ENCODE measurements around the gene CDH12.
"Not testable (repeated sequence)": the region's sequence is repeated elsewhere in the genome, so short reads cannot be mapped to it uniquely, and the experiment has no call there.

The CDH12 gene

DNA sequence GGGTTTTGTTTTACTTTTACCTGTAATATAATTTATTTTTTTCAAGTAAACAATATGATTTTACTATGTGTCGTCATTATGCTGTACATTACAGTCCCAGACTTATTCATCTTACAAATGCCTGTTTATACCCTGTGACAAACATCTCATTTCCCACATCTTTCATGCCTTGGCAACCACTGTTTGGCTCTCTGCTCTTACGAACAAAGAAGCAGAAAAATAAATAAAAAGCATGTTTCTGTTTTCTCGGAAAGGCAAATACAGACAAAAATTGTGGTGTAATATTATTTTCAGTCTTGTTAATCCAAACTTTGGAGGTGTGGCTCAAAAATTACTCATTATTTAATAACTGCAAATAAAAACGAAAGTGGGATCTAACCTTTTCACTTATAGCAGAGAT, 393.0 kb downstream of the CDH12 start:
- DNase-seq (ENCODE audit: low read depth): no peak

GRCh38 chr5:22432905-22433304, 420.2 kb downstream of the CDH12 start:
- DNase-seq (ENCODE audit: low read depth): no peak

DNA sequence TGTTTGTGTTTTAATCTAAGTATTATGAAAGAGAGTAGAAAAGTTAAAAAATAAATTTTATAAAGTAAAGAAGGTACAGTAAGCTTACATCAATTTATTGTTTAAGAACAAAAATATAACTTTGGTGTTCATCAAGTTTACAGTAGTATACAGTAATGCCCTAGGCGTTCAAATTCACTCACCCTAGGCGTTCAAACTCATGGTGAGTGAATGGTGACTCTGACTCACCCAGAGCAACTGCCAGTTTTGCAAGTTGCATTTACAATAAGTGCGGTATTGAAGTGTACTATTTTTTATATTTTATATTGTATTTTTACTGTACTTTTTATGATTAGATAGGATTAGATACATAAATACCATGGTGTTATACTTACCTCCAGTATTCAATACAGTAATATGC, 421.3 kb downstream of the CDH12 start:
- no peak for DNase-seq (ENCODE audit: low read depth)

- no peak for DNase-seq (ENCODE audit: low read depth)
Observed at GRCh38 chr5:22431406-22431805, 421.7 kb downstream of the CDH12 start.

DNA sequence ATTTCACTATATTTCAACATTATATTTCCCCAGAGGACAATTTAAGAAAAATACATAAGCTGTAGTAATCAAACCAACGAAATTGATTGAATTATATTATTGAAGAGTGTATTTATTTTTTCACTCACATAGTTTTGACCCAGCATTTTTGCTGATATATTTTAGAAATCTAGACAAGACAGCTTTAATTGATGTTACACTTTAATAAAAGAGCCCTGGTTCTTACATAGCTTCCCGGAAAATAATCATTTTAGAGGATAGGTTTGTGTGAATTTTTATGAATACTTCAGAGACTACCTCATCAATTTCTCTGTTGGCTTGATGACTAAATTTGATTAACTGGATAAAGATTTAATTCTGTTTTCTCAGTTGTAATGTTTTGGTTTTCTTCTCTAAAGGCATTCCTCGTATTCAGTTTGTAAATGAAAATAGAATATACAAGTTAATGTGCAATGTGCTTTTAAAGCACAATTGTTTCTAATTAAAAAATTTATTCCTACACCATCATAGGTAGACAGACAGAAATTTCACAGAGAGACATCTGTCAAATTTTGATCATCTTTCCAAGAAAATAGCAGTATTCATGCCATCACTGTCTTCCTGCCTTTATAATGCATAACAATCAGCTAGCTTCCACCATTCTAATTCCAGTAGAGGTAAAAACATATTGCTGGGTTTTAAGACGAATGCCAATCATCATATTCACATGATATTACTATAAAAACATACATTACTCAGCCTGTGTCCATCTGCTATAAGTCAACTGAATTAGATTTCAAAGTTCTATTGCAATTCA, 441.4 kb downstream of the CDH12 start:
- no peak for DNase-seq (ENCODE audit: low read depth)

DNA sequence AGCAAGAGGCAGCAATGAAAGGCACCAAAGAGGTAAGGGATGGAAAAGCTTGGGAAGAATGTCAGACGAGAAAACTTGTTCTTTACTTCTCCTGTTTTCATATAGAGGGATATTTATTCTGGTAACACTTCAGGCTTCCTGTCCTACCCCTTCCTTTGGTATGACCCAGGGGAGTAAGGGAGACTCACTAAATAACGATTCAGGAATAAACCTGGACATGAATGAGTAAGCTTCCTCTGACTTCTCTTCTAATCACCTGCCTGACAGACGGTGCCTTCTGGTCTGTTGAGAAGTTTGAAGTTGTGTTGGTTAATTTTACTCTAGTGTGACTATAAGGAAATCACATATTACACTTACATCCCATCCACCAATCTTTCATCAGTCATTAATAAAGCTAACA, 461.2 kb downstream of the CDH12 start:
- DNase-seq (ENCODE audit: low read depth): no peak

- no peak for DNase-seq (ENCODE audit: low read depth)
Observed at GRCh38 chr5:22390888-22391287, 462.3 kb downstream of the CDH12 start.

- DNase-seq (ENCODE audit: low read depth): no peak
Observed at GRCh38 chr5:22372826-22373660, 480.1 kb downstream of the CDH12 start.

DNA sequence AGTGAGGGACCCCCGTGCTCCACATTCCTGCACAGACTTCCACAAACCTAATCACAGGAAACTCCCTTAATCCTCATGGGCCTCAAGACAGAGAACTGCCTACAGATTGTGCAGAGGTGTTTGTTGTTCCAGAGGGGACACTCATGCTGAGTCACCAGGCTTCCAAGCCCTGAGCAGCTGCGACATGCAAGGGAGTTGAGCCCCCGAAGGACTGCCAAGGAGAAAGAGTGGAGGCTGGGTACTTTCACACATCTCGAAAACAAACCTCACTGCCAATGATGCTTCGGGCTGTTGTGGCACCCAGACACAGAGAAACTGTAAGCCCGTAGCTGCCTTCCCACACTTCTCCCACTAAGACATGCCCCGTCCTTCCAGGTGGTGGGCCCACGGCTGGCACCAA, 480.8 kb downstream of the CDH12 start:
- no peak for DNase-seq (ENCODE audit: low read depth)

DNA sequence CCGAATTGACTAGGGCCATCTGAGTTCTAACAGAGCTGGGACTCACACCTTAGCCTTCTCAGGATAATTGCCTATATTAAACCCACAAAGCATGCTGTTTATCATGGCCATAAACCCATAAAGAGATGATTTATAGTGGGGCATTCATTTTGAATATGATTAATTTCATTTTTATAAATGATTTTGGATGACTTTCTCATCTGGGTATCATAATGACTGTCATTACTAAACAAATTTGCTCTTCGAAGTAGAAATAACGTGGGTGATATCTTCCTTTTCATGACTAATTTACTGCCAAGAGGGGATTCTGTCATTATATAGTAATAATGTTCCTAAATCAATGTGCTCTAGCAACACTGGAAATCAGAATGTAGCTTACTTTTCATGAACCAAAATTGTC, 498.2 kb downstream of the CDH12 start:
- DNase-seq (ENCODE audit: low read depth): no peak

GRCh38 chr5:22352493-22352892, 500.7 kb downstream of the CDH12 start:
- no peak for DNase-seq (ENCODE audit: low read depth)

DNA sequence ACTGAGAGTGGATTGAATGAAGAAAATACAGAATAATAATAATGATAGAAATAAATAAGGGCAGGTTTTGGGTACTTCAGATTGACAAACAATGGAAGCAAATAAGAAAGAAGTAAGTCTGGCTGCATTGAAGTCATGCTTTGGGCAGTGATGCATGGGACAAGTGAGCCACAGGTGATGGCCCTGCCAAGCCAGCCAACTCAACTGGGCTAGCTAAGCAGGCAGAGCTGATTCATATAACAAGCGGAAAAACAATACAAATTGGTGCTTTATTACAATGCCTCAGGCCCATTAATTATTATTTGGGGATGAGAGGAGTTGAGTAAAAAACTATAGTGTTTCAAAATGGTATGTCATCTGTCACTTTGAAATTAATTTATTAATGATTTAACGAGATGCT, 502.0 kb downstream of the CDH12 start:
- no peak for DNase-seq (ENCODE audit: low read depth)

DNA sequence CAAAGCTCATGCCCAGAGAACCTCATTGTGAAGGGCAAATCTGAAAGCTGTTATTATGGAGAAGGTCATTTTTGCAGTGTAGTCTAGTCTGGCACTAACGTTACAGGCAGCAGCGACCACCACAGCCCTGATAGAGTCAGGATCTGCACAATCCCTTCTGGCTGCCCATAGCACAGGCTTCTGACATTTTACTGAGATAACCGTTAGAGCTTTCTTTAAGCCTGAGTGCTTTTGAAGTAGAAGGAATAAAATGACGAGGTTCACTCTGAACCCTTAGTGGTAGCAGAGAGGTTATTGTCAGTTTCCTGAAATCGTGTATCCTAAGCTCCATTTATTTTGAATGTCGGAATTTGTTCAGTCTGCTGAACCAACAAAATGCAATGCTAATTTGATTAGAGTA, 505.1 kb downstream of the CDH12 start:
- DNase-seq (ENCODE audit: low read depth): no peak

GRCh38 chr5:22344000-22344399, 509.1 kb downstream of the CDH12 start:
- no peak for DNase-seq (ENCODE audit: low read depth)

DNA sequence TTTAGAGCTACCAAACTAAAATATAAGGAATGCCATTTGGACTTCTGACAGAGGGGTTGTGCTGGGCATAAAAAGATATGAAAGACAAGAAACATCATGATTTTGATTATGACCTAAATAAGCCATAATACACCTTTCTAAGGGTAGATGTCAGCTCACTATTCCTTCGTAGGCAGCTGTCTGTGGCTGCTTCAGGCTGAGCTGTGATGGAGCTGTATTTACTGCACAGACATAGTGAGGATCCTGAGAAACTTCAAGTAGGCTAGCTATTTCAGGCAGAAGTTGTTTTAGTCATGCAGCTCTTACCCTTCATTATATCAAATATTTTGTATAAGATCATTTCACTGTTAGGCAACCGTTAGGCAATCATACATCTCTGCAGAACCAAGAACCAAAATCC, 511.7 kb downstream of the CDH12 start:
- DNase-seq (ENCODE audit: low read depth): no peak

- DNase-seq (ENCODE audit: low read depth): not testable (repeated sequence)
Observed at GRCh38 chr5:22332949-22333348, 520.2 kb downstream of the CDH12 start.

DNA sequence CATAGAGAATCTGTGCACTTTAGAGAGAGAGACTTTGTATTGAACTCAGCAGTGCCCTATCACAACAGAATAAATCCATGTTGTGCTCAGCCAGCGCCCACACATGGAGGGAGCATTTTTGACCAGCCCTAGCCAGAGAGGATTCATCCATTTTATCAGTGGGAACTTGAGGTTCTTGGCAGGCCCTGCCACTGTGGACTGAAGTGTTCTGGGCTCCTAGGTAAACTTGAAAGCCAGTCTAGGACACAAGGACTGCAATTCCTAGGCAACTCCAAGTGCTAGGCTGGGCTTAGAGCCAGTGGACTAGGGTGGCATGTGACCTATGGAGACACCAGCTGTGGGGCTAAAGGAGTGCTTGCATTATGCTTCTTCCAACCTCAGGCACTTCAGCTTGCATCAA, 523.5 kb downstream of the CDH12 start:
- no peak for DNase-seq (ENCODE audit: low read depth)

GRCh38 chr5:22319798-22320197, 533.3 kb downstream of the CDH12 start:
- no peak for DNase-seq (ENCODE audit: low read depth)

- no peak for DNase-seq (ENCODE audit: low read depth)
Observed at GRCh38 chr5:22316294-22316693, 536.9 kb downstream of the CDH12 start.

DNA sequence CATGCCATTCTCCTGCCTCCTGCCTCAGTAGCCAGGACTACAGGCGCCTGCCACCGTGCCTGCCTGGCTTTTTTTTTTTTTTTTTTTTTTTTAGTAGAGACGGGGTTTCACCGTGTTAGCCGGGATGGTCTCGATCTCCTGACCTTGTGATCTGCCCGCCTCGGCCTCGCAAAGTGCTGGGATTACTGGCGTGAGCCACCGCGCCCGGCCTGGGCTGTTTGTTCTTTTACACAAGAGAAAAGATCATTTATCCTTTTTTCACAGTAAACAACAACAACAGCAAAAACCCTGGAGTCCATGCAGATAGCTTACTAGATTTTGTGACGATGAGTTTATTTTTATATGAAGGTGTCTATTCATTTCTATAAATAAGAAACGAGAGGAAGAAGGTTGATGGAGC, 538.1 kb downstream of the CDH12 start:
- not testable (repeated sequence) for DNase-seq (ENCODE audit: low read depth)

GRCh38 chr5:22314548-22314947, 538.6 kb downstream of the CDH12 start:
- DNase-seq (ENCODE audit: low read depth): no peak

- no peak for DNase-seq (ENCODE audit: low read depth)
Observed at GRCh38 chr5:22306011-22306410, 547.1 kb downstream of the CDH12 start.

GRCh38 chr5:22295832-22296231, 557.3 kb downstream of the CDH12 start:
- DNase-seq (ENCODE audit: low read depth): no peak

Data from stimulated activated CD8-positive, alpha-beta memory T cell treated with anti-CD3 and anti-CD28 coated beads, Interleukin-12 subunit alpha, Interleukin-12 subunit beta, amount 100 ng/mL, for 1 hour (primary cell).